Fibroblast of skin of back (primary cell): ENCODE data around the gene FARSA.

Source experiments
- DNase-seq: peaks from one replicate; pipeline ENCODE4 v3.0.0-alpha.2; 2013

FARSA gene

GRCh38 chr19:12888006-12888603 lies 45.4 kb downstream of the FARSA start:
- DNase-seq, result no peak

GRCh38 chr19:12886969-12887747 lies 46.4 kb downstream of the FARSA start, which contains the start of gene KLF1:
Gene KLF1, minus strand, starts transcription at chr19:12887201. Its CDS starts 61 bp downstream, at chr19:12887140.
- DNase-seq, result no peak

- DNase-seq, result no peak
Observed at GRCh38 chr19:12886651-12886968, 46.9 kb downstream of the FARSA start.

GRCh38 chr19:12885749-12886650 lies 47.5 kb downstream of the FARSA start:
- no peak for DNase-seq

- DNase-seq, result peak; percentile 48
Observed at GRCh38 chr19:12884926-12885748, 48.4 kb downstream of the FARSA start.

- no peak for DNase-seq
Observed at GRCh38 chr19:12884627-12884925, 48.9 kb downstream of the FARSA start.

- DNase-seq, result no peak
Observed at GRCh38 chr19:12884202-12884601, 49.3 kb downstream of the FARSA start.

- DNase-seq, result no peak
Observed at GRCh38 chr19:12882589-12882988, 50.9 kb downstream of the FARSA start.

GRCh38 chr19:12881172-12881808 lies 52.2 kb downstream of the FARSA start, which contains the start of gene DNASE2:
Gene DNASE2, minus strand, starts transcription at chr19:12881449. Its CDS starts 74 bp downstream, at chr19:12881375.
- DNase-seq, result peak; percentile 90

GRCh38 chr19:12880551-12881171 lies 52.9 kb downstream of the FARSA start:
- DNase-seq, result no peak

GRCh38 chr19:12875086-12875485 lies 58.4 kb downstream of the FARSA start:
- DNase-seq, result no peak

GRCh38 chr19:12873891-12874745 lies 59.4 kb downstream of the FARSA start:
- DNase-seq, result no peak

GRCh38 chr19:12872941-12873890 lies 60.3 kb downstream of the FARSA start:
- DNase-seq, result peak; percentile 53
